Neural progenitor cell (in vitro differentiated cells): ENCODE data around the gene IQSEC3.

ENCODE experiments used
- EZH2 ChIP-seq: fragments of 200-600 bp; sonication (generic); IDR thresholded peaks from 2 replicates; pipeline ENCODE4 v1.6.1; 2017; ENCODE audit warnings: antibody characterized with exemption, mild to moderate bottlenecking, moderate library complexity
- EZH2phosphoT487 ChIP-seq: fragments of 200-600 bp; sonication (generic); IDR thresholded peaks from 2 replicates; pipeline ENCODE4 v1.6.1; 2017; ENCODE audit warnings: antibody characterized with exemption
- TF ChIP-seq, protein P1 (sequence below): fragments of 200-600 bp; sonication (generic); IDR thresholded peaks from 2 replicates; pipeline ENCODE4 v1.5.1; 2017; ENCODE audit warnings: antibody characterized with exemption, mild to moderate bottlenecking

DNA sequence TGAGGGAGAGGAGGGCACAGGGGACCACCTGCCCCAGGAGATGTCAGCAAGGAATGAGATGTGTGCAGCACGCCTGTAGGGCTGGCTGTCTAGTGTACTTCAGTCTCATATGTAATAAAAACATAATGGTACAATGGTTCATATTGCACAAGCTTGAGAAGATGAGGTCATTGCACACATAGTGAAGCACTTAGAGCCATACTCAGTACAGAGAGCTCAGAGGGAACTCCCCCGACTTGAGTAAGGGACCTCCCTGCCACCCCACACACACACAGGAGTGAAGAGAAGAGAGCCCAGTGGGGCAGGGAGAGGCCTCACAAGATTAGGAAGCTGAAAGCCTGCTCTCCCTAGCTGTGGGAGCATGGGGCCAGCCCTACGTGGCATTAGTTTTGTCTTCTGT, 85.9 kb downstream of the IQSEC3 start:
- TF ChIP-seq, protein P1, sequence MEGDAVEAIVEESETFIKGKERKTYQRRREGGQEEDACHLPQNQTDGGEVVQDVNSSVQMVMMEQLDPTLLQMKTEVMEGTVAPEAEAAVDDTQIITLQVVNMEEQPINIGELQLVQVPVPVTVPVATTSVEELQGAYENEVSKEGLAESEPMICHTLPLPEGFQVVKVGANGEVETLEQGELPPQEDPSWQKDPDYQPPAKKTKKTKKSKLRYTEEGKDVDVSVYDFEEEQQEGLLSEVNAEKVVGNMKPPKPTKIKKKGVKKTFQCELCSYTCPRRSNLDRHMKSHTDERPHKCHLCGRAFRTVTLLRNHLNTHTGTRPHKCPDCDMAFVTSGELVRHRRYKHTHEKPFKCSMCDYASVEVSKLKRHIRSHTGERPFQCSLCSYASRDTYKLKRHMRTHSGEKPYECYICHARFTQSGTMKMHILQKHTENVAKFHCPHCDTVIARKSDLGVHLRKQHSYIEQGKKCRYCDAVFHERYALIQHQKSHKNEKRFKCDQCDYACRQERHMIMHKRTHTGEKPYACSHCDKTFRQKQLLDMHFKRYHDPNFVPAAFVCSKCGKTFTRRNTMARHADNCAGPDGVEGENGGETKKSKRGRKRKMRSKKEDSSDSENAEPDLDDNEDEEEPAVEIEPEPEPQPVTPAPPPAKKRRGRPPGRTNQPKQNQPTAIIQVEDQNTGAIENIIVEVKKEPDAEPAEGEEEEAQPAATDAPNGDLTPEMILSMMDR = no peak
- TF ChIP-seq EZH2 (no peak), EZH2phosphoT487 (no peak)
